Activated CD4-positive, alpha-beta memory T cell treated with anti-CD3 and anti-CD28 coated beads for 36 hours (primary cell): ENCODE data around the gene UNC13D. TPM values are rescaled to one million over a fixed set of nuclear protein-coding genes. Genes with fewer than 3 reads are reported as not detected.
A peak's percentile ranks its signal among the peaks of the same experiment; 100 is the strongest.
"Not testable (repeated sequence)": the region's sequence is repeated elsewhere in the genome, so short reads cannot be mapped to it uniquely, and the experiment has no call there.

Experiments used
- CTCF ChIA-PET: fragments of 350-600 bp; sonication (Branson Sonifier 250); formaldehyde crosslinking; loops from one replicate; lab custom pipeline; 2021; ENCODE audit warnings: antibody characterized with exemption, inconsistent platforms; lab: Charles Lee
- POLR2A ChIA-PET: fragments of 350-600 bp; sonication (Branson Sonifier 250); formaldehyde crosslinking; loops from one replicate; lab custom pipeline; 2021; ENCODE audit warnings: antibody characterized with exemption; lab: Charles Lee
- DNase-seq: peaks from one replicate; pipeline ENCODE4 v3.0.0-alpha.2; 2020
- H3K27ac Mint-ChIP-seq: one replicate; pipeline ENCODE4 v1.8.0; 2021; ENCODE audit warnings: mixed read lengths
- H3K27me3 Mint-ChIP-seq: one replicate; pipeline ENCODE4 v1.8.0; 2021; ENCODE audit warnings: mixed read lengths
- H3K36me3 Mint-ChIP-seq: one replicate; pipeline ENCODE4 v1.8.0; 2021; ENCODE audit warnings: mixed read lengths
- H3K4me1 Mint-ChIP-seq: one replicate; pipeline ENCODE4 v1.8.0; 2021; ENCODE audit warnings: low read depth, mixed read lengths
- H3K4me3 Mint-ChIP-seq: one replicate; pipeline ENCODE4 v1.8.0; 2021; ENCODE audit warnings: mild to moderate bottlenecking, mixed read lengths
- H3K9me3 Mint-ChIP-seq: one replicate; pipeline ENCODE4 v1.8.0; 2021; ENCODE audit warnings: mixed read lengths
- intact Hi-C: fragments of 100-400 bp; cut with micrococcal nuclease; formaldehyde crosslinking; loops from one replicate; pipeline ENCODE4 v1.15.1; 2023
- total RNA-seq, 2 experiments: library from RNA; stranded (reverse); gene quantifications; one replicate each; pipeline ENCODE4 v1.2.3, GENCODE V29; 2021

Gene UNC13D
- total RNA-seq, 2 experiments from 2014 or later: 135 to 139 TPM

DNA sequence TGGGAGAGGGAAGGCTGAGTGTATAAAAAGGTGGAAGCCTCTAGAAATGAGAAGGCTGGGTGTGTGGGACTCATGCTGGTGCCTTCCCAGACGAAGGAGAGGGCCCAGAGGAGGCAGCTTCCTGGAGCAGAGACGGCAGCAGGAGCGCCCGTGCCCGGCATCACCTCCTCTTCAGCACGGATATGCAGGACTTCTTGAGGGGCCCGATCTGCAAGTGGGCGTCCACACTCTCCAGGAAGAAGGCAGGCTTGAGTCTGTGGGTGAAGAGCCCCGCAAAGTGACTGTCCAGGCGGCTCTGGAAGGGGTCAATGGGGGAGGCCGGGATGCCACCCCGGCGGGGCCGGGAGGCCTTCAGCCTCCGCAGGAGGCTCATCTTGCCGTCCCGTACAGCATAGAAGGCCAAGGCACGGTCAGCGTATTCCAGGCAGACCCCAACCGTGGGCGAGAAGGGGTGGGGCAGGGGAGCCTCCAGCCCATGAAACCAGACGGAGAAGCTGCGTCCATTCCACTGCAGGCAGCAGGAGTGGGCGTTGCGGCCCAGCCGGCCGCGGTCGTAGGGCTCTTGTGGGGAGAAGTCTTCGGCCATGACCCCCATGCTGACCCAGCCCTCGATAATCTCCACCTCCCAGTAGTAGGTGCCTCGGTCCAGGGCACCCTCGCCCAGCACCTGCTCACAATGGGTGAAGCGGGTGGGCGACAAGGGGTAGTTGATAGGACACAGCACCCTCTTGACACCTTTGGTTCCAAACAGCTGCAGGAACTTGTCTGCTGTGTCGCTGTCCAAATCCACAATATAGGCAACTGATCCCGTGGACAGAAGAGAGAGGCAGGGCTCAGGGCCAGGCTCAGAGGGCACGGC, 30.3 kb upstream of the UNC13D start:
- no peaks in the 10 kb centered on the region for H3K27me3 Mint-ChIP-seq

GRCh38 chr17:75873587-75874322, 29.6 kb upstream of the UNC13D start:
- peak overlapping the region; percentile 8 for H3K27ac Mint-ChIP-seq
- ChIA-PET POLR2A (interaction anchor here (0.9 kb wide), 1 partner anchor 22 kb away, joined by 3 read pairs; no protein-coding TSS in a partner anchor), CTCF (interaction anchor here (1.3 to 11.0 kb wide), 2 partner anchors 13 to 17 kb away, joined by 3 to 111 read pairs; no protein-coding TSS in a partner anchor)

More for the DNA sequence above, 30.3 kb upstream of the UNC13D start:
- H3K36me3 Mint-ChIP-seq: peaks cover 3% of the 10 kb centered on the region
- ChIA-PET POLR2A (interaction anchor here (1.7 kb wide), 1 partner anchor 13 kb away, joined by 3 read pairs; no protein-coding TSS in a partner anchor), CTCF (interaction anchor here (1.7 to 11.0 kb wide), 4 partner anchors 14 to 31 kb away, joined by 6 to 111 read pairs (median 16); partner anchors contain the start of gene WBP2)
- no peaks in the 10 kb centered on the region for H3K9me3 Mint-ChIP-seq
- no peak overlapping the region for H3K27ac Mint-ChIP-seq
- no peak overlapping the region for H3K4me3 Mint-ChIP-seq
- no peak for DNase-seq
- H3K4me1 Mint-ChIP-seq: peaks cover 35% of the 10 kb centered on the region
- intact Hi-C loops: no loop called here

DNA sequence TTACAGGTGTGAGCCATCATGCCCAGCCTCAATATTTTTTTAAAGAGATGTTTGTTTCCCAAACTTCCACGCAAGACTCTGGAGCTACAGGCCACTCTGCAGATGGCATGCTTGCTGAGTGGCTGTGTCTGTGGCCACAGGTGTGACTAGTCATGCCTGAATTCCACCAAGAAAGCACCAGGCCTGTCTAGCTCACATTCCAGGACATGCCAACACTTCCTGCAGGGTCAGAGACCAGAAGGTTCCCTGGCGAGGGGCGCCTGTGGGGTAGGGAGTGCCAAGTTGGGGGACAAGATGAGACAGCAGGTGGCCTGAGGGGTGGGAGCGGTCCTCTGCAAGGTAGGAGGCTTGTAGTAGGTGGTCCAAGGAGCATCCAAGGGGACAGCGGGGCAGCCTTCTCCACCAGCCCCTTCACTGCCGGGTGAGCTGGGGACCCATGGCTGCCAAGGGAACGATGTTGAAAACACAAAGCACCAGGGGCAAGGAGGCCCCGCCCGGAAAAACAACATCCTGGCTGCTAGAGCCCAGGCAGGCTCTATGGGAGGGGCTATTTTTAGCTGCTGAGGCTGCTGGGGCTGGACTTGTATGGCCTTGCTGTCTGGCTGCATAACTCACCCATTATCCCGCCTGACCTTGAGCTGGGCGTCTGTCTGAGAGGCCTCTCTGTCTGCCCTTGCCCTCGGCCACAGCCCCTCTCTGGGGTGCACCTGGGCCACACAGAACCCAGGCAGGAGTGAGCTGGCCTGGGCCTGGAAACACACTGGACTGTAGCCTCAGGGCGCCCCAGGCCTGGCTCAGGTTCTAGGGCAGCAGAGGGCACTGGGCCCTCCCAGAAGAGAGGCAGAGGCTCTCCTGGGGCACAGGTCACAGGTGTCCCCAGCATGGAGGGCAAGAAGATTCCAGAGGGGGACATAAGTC, 28.5 kb upstream of the UNC13D start:
- H3K36me3 Mint-ChIP-seq: peaks cover 3% of the 10 kb centered on the region
- H3K27ac Mint-ChIP-seq: peak overlapping the region; percentile 62
- intact Hi-C loops: no loop called here
- peaks cover 31% of the 10 kb centered on the region for H3K4me1 Mint-ChIP-seq
- no peaks in the 10 kb centered on the region for H3K9me3 Mint-ChIP-seq
- DNase-seq: peak; percentile 68
- CTCF ChIA-PET: interaction anchor here (1.3 to 11.0 kb wide), 2 partner anchors 12 to 16 kb away, joined by 3 to 111 read pairs; no protein-coding TSS in a partner anchor
- no peaks in the 10 kb centered on the region for H3K27me3 Mint-ChIP-seq
- POLR2A ChIA-PET: interaction anchor here (0.6 to 1.0 kb wide), 3 partner anchors 9 to 23 kb away, joined by 3 to 4 read pairs (median 3); partner anchors contain the start of gene WBP2
- H3K4me3 Mint-ChIP-seq: no peak overlapping the region

More at GRCh38 chr17:75873587-75874322, 29.6 kb upstream of the UNC13D start:
- no peak for DNase-seq
- intact Hi-C loops: no loop called here
- H3K4me3 Mint-ChIP-seq: no peak overlapping the region
- H3K27me3 Mint-ChIP-seq: no peaks in the 10 kb centered on the region
- H3K36me3 Mint-ChIP-seq: peaks cover 3% of the 10 kb centered on the region
- no peaks in the 10 kb centered on the region for H3K9me3 Mint-ChIP-seq
- peaks cover 34% of the 10 kb centered on the region for H3K4me1 Mint-ChIP-seq

- POLR2A ChIA-PET, H3K27me3 Mint-ChIP-seq, intact Hi-C loops, H3K36me3 Mint-ChIP-seq, H3K27ac Mint-ChIP-seq, H3K4me3 Mint-ChIP-seq, H3K9me3 Mint-ChIP-seq, DNase-seq: not testable (repeated sequence)
- peaks cover 13% of the 10 kb centered on the region for H3K4me1 Mint-ChIP-seq
- CTCF ChIA-PET: interaction anchor here (0.6 to 11.0 kb wide), 2 partner anchors 10 to 1649 kb away, joined by 4 to 111 read pairs; no protein-coding TSS in a partner anchor
These were observed 26.0 kb upstream of the UNC13D start for GRCh38 chr17:75870228-75870627.

- H3K4me3 Mint-ChIP-seq: no peak overlapping the region
- H3K4me1 Mint-ChIP-seq: peaks cover 20% of the 10 kb centered on the region
- no peak overlapping the region for H3K27ac Mint-ChIP-seq
- H3K36me3 Mint-ChIP-seq: no peaks in the 10 kb centered on the region
- ChIA-PET CTCF (interaction anchor here (11.0 kb wide), 1 partner anchor 9 kb away, joined by 111 read pairs; no protein-coding TSS in a partner anchor), POLR2A (no interaction called here)
- intact Hi-C loops: no loop called here
- H3K9me3 Mint-ChIP-seq: no peaks in the 10 kb centered on the region
- H3K27me3 Mint-ChIP-seq: no peaks in the 10 kb centered on the region
- DNase-seq: no peak
These were observed 25.3 kb upstream of the UNC13D start for GRCh38 chr17:75869282-75870141.

DNA sequence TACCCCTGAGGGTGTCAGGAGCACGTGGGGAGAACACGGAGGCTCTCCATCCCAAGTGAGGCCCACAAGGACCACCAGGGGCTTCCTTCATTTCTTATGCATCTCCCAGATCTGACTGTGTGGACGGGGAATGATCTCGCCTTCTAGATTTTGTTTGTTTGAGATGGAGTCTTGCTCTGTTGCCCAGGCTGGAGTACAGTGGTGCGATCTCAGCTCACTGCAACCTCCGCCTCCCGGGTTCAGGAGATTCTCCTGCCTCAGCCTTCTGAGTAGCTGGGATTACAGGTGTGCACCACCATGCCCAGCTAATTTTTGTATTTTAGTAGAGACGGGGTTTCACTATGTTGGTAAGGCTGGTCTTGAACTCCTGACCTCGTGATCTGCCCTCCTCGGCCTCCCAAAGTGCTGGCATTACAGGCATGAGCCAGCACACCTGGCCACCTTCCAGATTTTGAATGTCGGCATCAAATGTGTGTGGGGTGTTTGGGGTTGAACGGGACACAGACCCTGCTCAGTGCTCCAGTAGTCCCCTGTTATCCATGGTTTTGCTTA, 24.6 kb upstream of the UNC13D start:
- H3K27me3 Mint-ChIP-seq, POLR2A ChIA-PET, H3K9me3 Mint-ChIP-seq, H3K4me3 Mint-ChIP-seq, H3K27ac Mint-ChIP-seq, DNase-seq, H3K36me3 Mint-ChIP-seq, intact Hi-C loops: not testable (repeated sequence)
- H3K4me1 Mint-ChIP-seq: peaks cover 26% of the 10 kb centered on the region
- CTCF ChIA-PET: interaction anchor here (1.2 kb wide), 1 partner anchor 9 kb away, joined by 4 read pairs; no protein-coding TSS in a partner anchor

DNA sequence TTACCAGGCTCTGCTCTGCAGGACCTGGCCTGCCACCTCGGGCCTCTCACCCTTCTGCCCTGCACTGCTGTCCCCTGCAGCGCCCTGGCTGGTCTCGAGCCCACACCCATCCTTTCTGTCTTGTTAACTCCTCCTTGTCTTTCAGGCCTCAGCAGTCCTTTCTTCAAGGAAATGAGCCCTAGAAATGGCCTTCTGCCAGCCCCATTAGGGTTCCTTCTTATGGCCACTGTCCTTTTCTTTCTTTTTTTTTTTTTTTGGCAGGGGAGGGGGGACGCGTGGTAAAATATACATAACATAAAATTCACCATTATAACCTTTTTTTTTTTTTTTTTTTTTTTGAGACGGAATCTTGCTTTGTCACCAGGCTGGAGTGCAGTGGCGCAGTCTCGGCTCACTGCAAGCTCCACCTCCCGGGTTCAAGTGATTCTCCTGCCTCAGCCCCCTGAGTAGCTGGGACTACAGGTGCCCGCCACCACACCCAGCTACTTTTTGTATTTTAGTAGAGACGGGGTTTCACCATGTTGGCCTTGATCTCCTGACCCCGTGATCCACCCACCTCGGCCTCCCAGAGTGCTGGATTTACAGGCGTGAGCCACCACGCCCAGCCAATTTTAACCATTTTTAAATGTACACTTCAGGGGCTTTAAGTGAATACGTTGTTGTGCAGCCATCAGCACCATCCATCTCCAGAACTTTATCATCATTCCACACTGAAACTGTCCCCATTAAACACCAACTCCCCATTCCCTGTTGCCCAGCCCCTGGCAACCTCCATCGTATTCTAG, 21.4 kb upstream of the UNC13D start:
- Mint-ChIP-seq H3K4me1 (peaks cover 24% of the 10 kb centered on the region), H3K27ac (peak overlapping the region; percentile 70)
- ChIA-PET CTCF (interaction anchor here (0.7 kb wide), 2 partner anchors 10 to 28 kb away, joined by 3 read pairs; no protein-coding TSS in a partner anchor), POLR2A (interaction anchor here (0.6 to 1.5 kb wide), 4 partner anchors 10 to 141 kb away, joined by 3 to 9 read pairs (median 4); partner anchors contain the start of genes UNC13D and WBP2)
- not testable (repeated sequence) for H3K4me3 Mint-ChIP-seq, H3K36me3 Mint-ChIP-seq, H3K9me3 Mint-ChIP-seq, H3K27me3 Mint-ChIP-seq, DNase-seq
- intact Hi-C loops: loop anchor here (2.0 kb wide), 1 partner anchor 29 kb away; no protein-coding TSS in a partner anchor

GRCh38 chr17:75864887-75865286, 20.7 kb upstream of the UNC13D start:
- ChIA-PET CTCF (interaction anchor here (0.7 kb wide), 2 partner anchors 11 to 28 kb away, joined by 3 read pairs; no protein-coding TSS in a partner anchor), POLR2A (interaction anchor here (0.6 to 1.6 kb wide), 5 partner anchors 9 to 142 kb away, joined by 3 to 9 read pairs (median 4); partner anchors contain the start of genes UNC13D and WBP2)
- Mint-ChIP-seq H3K27ac (peak overlapping the region; percentile 70), H3K4me3 (peak overlapping the region; percentile 24), H3K4me1 (peaks cover 24% of the 10 kb centered on the region)
- intact Hi-C loops: loop anchor here (1.0 to 2.0 kb wide), 3 partner anchors 10 to 30 kb away; partner anchors contain the start of gene WBP2
- not testable (repeated sequence) for H3K9me3 Mint-ChIP-seq, H3K27me3 Mint-ChIP-seq, H3K36me3 Mint-ChIP-seq
- peak; percentile 51 for DNase-seq

DNA sequence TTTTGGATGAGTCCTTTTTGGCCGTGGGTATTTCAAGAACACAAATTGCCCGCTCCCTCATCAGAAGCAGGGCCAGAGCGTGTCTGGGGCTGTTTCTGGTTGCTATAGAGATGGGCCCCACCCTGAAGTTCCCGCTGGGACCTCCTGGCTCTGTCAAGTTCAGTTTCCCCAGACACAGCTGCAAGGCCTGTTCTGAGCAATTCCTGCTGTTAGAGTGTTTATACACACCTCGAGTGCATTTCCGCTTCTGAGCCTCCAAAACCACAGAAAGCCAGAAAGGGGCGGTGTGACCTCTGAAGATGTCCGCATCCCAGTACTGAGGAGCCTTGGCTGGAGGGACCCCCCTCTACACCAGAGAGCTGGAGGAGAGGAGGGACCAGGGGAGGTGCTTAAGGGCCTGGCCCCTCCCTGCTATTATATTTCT, 20.3 kb upstream of the UNC13D start:
- H3K4me3 Mint-ChIP-seq: peak overlapping the region; percentile 24
- peak; percentile 75 for DNase-seq
- CTCF ChIA-PET: interaction anchor here (0.7 kb wide), 1 partner anchor 12 kb away, joined by 3 read pairs; no protein-coding TSS in a partner anchor
- intact Hi-C loops: loop anchor here (1.0 to 2.0 kb wide), 3 partner anchors 9 to 30 kb away; partner anchors contain the start of gene WBP2
- no peaks in the 10 kb centered on the region for H3K36me3 Mint-ChIP-seq
- peak overlapping the region; percentile 70 for H3K27ac Mint-ChIP-seq
- H3K4me1 Mint-ChIP-seq: peaks cover 25% of the 10 kb centered on the region
- no peaks in the 10 kb centered on the region for H3K27me3 Mint-ChIP-seq
- POLR2A ChIA-PET: interaction anchor here (1.1 to 1.6 kb wide), 4 partner anchors 9 to 20 kb away, joined by 3 to 9 read pairs (median 4); partner anchors contain the start of genes UNC13D and WBP2
- H3K9me3 Mint-ChIP-seq: no peaks in the 10 kb centered on the region
